ENCODE measurements around the gene ATG7. TPM values are rescaled to one million over a fixed set of nuclear protein-coding genes. Genes with fewer than 3 reads are reported as not detected.

Gene ATG7
- total and polyA plus RNA-seq, 10 of the 15 experiments (the other 5 are each of a cell fraction or from before 2014, with no cell fraction given): 13.5 to 49.5 (median 26.4) TPM

DNA sequence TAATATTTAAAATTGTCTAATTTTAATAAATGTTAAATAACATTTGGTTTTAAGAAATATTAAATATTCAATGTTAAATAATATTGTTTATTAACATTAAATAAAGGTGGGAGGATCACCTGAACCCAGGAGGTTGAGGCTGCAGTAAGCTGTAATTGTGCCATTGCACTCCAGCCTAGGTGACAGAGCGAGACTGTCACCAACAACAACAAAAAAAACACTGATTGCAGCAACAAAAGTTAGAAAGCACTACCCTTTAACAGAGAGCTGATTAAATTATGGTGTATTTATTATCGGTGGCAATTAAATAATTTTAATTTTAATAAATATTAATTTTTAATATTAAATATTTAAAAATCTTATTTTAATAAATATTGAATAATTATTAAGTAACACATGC lies 152.1 kb downstream of the ATG7 start:
- POLR2A ChIA-PET: no interaction called here
- Histone ChIP-seq H3K4me3 (no peak overlapping the region), H3K9me3 (replicated peaks; ENCODE audit: control insufficient read depth, insufficient read depth, low read length) (no peaks in the 10 kb centered on the region; the same call in 2 of the 3 replicates), H3K36me3 (ENCODE audit: control insufficient read depth in 2 of 2, insufficient read depth in 2 of 2, low read length in 1 of 2) (peaks cover 0 to 4% of the 10 kb centered on the region in 2 experiments; a peak in 1 of 4 replicates), H3K4me2 (ENCODE audit: control insufficient read depth, insufficient read depth) (no peak overlapping the region), H3K4me1 (ENCODE audit: control insufficient read depth, insufficient read depth, low read length) (no peaks in the 10 kb centered on the region), H3K79me2 (ENCODE audit: control insufficient read depth, insufficient read depth, low read length) (no peaks in the 10 kb centered on the region), H3K9ac (ENCODE audit: control insufficient read depth, insufficient read depth, low read length) (no peak overlapping the region), H3K27me3 (replicated peaks in 1 of 2; ENCODE audit: control insufficient read depth in 2 of 2, insufficient read depth in 2 of 2, low read length in 1 of 2) (no peaks in the 10 kb centered on the region), H2AFZ (ENCODE audit: control insufficient read depth, low read depth, low read length) (no peak overlapping the region), H3K27ac (ENCODE audit: control insufficient read depth, insufficient read depth) (no peak overlapping the region), H4K20me1 (ENCODE audit: control insufficient read depth, insufficient read depth) (no peaks in the 10 kb centered on the region)
- intact Hi-C loops (cut with micrococcal nuclease; ENCODE audit: unreplicated experiment) (no loop called here), in situ Hi-C loops (cut with MboI) (no loop called here)
- RAD21 ChIA-PET (ENCODE audit: unreplicated experiment): no interaction called here
- BruUV-seq (replicated peaks): no TSS peak
- WGBS (ENCODE audit: insufficient coverage, insufficient replicate concordance, low lambda C conversion rate, missing lambda C conversion rate): 97% methylated on average over 2 of the region's 2 CpGs
- TF ChIP-seq NR2F1 (conservative IDR thresholded peaks at IDR 0.05): no peak
- TF ChIP-seq PRDM15 (CRISPR knock-in tag; IDR thresholded peaks at IDR 0.05): no peak
- no peak for TF ChIP-seq BMI1 (IDR thresholded peaks at IDR 0.05; ENCODE audit: borderline replicate concordance)
- no peak for TF ChIP-seq EED (IDR thresholded peaks at IDR 0.05; ENCODE audit: low read depth)
- TF ChIP-seq, protein P1, sequence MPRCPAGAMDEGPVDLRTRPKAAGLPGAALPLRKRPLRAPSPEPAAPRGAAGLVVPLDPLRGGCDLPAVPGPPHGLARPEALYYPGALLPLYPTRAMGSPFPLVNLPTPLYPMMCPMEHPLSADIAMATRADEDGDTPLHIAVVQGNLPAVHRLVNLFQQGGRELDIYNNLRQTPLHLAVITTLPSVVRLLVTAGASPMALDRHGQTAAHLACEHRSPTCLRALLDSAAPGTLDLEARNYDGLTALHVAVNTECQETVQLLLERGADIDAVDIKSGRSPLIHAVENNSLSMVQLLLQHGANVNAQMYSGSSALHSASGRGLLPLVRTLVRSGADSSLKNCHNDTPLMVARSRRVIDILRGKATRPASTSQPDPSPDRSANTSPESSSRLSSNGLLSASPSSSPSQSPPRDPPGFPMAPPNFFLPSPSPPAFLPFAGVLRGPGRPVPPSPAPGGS (IDR thresholded peaks at IDR 0.05; ENCODE audit: borderline replicate concordance, insufficient read depth, low read depth, low read length, poor library complexity, severe bottlenecking): no peak
- TF ChIP-seq, protein P2, sequence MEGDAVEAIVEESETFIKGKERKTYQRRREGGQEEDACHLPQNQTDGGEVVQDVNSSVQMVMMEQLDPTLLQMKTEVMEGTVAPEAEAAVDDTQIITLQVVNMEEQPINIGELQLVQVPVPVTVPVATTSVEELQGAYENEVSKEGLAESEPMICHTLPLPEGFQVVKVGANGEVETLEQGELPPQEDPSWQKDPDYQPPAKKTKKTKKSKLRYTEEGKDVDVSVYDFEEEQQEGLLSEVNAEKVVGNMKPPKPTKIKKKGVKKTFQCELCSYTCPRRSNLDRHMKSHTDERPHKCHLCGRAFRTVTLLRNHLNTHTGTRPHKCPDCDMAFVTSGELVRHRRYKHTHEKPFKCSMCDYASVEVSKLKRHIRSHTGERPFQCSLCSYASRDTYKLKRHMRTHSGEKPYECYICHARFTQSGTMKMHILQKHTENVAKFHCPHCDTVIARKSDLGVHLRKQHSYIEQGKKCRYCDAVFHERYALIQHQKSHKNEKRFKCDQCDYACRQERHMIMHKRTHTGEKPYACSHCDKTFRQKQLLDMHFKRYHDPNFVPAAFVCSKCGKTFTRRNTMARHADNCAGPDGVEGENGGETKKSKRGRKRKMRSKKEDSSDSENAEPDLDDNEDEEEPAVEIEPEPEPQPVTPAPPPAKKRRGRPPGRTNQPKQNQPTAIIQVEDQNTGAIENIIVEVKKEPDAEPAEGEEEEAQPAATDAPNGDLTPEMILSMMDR (IDR thresholded peaks at IDR 0.05 in 2 of 3, conservative IDR thresholded peaks at IDR 0.05 in 1 of 3; ENCODE audit: control insufficient read depth in 2 of 3, extremely low read depth in 1 of 3, insufficient read depth in 1 of 3, low read depth in 3 of 3, low read length in 3 of 3): no peak
- TF ChIP-seq CREM (IDR thresholded peaks at IDR 0.05; ENCODE audit: low read depth): no peak
- no peak for TF ChIP-seq IKZF1 (conservative IDR thresholded peaks at IDR 0.05)
- TF ChIP-seq SREBF2 (IDR thresholded peaks at IDR 0.05; ENCODE audit: low read length): no peak
- SMC1A ChIA-PET (ENCODE audit: uncharacterized antibody, unreplicated experiment): no interaction called here
- DNase-seq (ENCODE audit: low read depth, low spot score) (no peak), ATAC-seq (no peak), FAIRE-seq (no peak)
- CTCF ChIA-PET: interaction anchor here (0.6 kb wide), 1 partner anchor 9 kb away, joined by 3 read pairs; no protein-coding TSS in a partner anchor
